Parathyroid adenoma (tissue), 2 donors: Measurements from ENCODE around the gene EXD3.

Source experiments
- H2AFZ ChIP-seq: fragments of 300-600 bp; sonication (generic); one replicate; pipeline ENCODE4 v1.7.0; 2017; ENCODE audit warnings: antibody characterized with exemption, mild to moderate bottlenecking
- H3K27ac ChIP-seq: fragments of 300-600 bp; sonication (generic); one replicate; pipeline ENCODE4 v1.7.0; 2017
- H3K27me3 ChIP-seq: fragments of 300-600 bp; sonication (generic); one replicate; pipeline ENCODE4 v1.7.0; 2017; ENCODE audit warnings: low read length; ENCODE audit not compliant: control insufficient read depth, insufficient read depth
- H3K36me3 ChIP-seq: fragments of 300-600 bp; sonication (generic); one replicate; pipeline ENCODE4 v1.7.0; 2017; ENCODE audit warnings: low read length; ENCODE audit not compliant: control insufficient read depth, insufficient read depth
- H3K4me1 ChIP-seq: fragments of 300-600 bp; sonication (generic); one replicate; pipeline ENCODE4 v1.7.0; 2017; ENCODE audit warnings: control low read depth
- H3K4me2 ChIP-seq: fragments of 300-600 bp; sonication (generic); one replicate; pipeline ENCODE4 v1.7.0; 2017; ENCODE audit warnings: low read length
- H3K4me3 ChIP-seq: fragments of 300-600 bp; sonication (generic); one replicate; pipeline ENCODE4 v1.7.0; 2017; ENCODE audit warnings: low read depth, low read length
- H3K79me2 ChIP-seq: fragments of 300-600 bp; sonication (generic); one replicate; pipeline ENCODE4 v1.7.0; 2017; ENCODE audit warnings: control low read depth
- H3K9ac ChIP-seq: fragments of 300-600 bp; sonication (generic); one replicate; pipeline ENCODE4 v1.7.0; 2017; ENCODE audit warnings: mild to moderate bottlenecking
- H3K9me3 ChIP-seq: fragments of 300-600 bp; sonication (generic); one replicate; pipeline ENCODE4 v1.7.0; 2017; ENCODE audit warnings: low read length; ENCODE audit not compliant: control insufficient read depth
- CTCF ChIP-seq: fragments of 300-600 bp; sonication (generic); IDR thresholded peaks from one replicate; pipeline ENCODE4 v1.7.0; 2017; ENCODE audit warnings: antibody characterized with exemption, mild to moderate bottlenecking
- donor health status: primary hyperparathyroidism.

Gene EXD3

DNA sequence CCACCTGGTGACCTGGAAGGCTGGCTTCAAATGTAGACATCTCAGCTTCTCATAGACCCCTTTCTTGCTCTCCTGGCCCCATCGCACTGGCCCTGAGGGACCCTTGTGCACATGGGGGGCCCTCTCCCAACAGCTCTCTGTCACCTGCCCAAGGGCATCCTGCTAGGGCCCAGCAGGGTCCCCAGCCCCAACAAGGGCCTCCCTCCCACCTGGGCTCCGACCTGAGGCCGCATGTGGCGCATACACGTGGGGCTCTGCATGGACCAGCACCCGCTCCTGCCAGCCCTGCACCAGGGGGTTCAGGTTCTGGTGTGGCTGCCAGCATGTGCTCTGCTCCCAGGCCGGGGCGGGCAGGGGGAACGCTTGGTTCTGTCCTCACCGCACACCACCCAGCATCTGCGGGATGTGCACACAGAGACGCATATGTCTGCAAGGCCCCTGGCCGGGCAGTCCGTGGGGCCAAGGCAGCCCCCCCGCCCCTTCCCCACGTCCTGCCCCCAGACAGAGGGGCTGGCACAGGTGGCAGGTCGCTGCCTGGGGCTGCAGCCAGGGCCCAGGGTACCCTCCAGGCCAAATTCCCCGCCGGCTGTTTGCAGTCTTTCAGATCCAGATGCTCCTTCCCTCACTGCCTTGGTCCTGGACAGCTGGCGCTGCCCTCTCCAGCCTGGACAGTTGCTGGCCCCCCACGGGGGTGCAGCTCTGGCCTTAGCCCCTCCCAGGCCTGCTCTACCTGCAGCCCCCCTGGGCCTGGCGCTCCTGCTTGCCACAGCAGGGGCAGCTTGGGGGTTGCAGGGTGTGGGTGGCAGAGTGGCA lies 103.0 kb downstream of the EXD3 start:
- no peak for TF ChIP-seq CTCF
- H3K36me3 ChIP-seq: no peaks in the 10 kb centered on the region
- H3K9ac ChIP-seq: no peak overlapping the region
- no peaks in the 10 kb centered on the region for H3K79me2 ChIP-seq
- no peak overlapping the region for H3K27ac ChIP-seq
- H3K9me3 ChIP-seq: no peaks in the 10 kb centered on the region
- no peak overlapping the region for H2AFZ ChIP-seq
- H3K4me2 ChIP-seq: no peak overlapping the region
- H3K4me1 ChIP-seq: no peaks in the 10 kb centered on the region
- H3K4me3 ChIP-seq: no peak overlapping the region
- no peaks in the 10 kb centered on the region for H3K27me3 ChIP-seq

DNA sequence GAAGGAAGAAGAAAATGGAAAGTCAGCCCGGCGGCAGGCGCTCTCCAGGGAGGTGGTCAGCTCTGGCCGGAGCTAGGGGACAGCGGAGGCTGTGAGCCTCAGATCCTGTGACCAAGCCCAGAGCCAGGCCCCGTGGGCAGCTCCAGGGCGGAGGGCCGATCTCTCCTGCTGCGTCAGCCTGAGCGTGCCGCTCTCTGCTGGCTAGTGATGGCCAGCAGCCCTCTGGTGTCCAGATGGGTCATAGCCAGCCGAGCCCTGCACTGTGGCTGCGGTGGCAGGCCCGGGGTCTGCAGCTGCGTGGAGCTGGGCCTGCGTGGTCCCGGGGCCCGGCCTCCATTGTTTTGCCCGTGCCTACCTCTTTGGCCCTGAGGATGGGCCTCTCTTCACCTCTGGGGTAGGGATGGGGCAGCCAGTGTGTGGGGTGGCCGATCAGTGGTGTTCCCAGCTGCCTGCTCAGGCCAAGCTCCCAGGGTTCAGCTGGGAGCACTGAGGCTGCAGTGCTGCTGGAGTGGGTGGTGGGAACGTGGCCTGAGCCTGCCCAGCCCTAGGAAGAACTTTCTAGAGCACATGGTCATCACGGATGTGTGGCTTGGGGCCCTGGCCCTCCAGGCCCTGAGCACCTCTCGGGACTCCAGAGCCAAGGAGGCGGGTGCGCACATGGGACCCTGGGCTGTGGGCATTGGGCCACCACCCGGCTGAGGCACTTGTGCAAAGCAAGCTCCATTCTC lies 103.8 kb downstream of the EXD3 start:
- Histone ChIP-seq H3K4me3 (no peak overlapping the region), H3K4me2 (no peak overlapping the region), H3K4me1 (no peaks in the 10 kb centered on the region), H3K27me3 (no peaks in the 10 kb centered on the region), H3K9ac (no peak overlapping the region), H3K79me2 (no peaks in the 10 kb centered on the region), H3K27ac (no peak overlapping the region), H2AFZ (no peak overlapping the region), H3K9me3 (no peaks in the 10 kb centered on the region), H3K36me3 (no peaks in the 10 kb centered on the region)
- no peak for TF ChIP-seq CTCF

- Histone ChIP-seq H3K9ac (no peak overlapping the region), H3K27ac (no peak overlapping the region), H3K4me1 (no peaks in the 10 kb centered on the region), H3K4me2 (no peak overlapping the region), H2AFZ (no peak overlapping the region), H3K4me3 (no peak overlapping the region), H3K9me3 (no peaks in the 10 kb centered on the region), H3K27me3 (no peaks in the 10 kb centered on the region), H3K79me2 (no peaks in the 10 kb centered on the region), H3K36me3 (no peaks in the 10 kb centered on the region)
- TF ChIP-seq CTCF: no peak
Observed at GRCh38 chr9:137318602-137319001, 104.4 kb downstream of the EXD3 start.

- TF ChIP-seq CTCF: no peak
- Histone ChIP-seq H3K36me3 (no peaks in the 10 kb centered on the region), H2AFZ (no peak overlapping the region), H3K9me3 (no peaks in the 10 kb centered on the region), H3K27ac (no peak overlapping the region), H3K27me3 (no peaks in the 10 kb centered on the region), H3K9ac (no peak overlapping the region), H3K4me2 (no peak overlapping the region), H3K4me1 (no peaks in the 10 kb centered on the region), H3K79me2 (no peaks in the 10 kb centered on the region), H3K4me3 (no peak overlapping the region)
Observed at GRCh38 chr9:137317718-137318511, 105.0 kb downstream of the EXD3 start.
